SKM-1 treated with dmso at 0.1 percent for 144 hours (cell line): Measurements from ENCODE around the gene SPSB1.
A peak's percentile ranks its signal among the peaks of the same experiment; 100 is the strongest.
"Not testable (repeated sequence)": the region's sequence is repeated elsewhere in the genome, so short reads cannot be mapped to it uniquely, and the experiment has no call there.

Source experiments
- DNase-seq: peaks from one replicate; lab custom pipeline; 2025; ENCODE audit not compliant: unreplicated experiment; lab: John Stamatoyannopoulos, UW

Gene SPSB1

GRCh38 chr1:9362488-9362887 is 69.8 kb downstream of the SPSB1 start:
- DNase-seq = peak; percentile 45

GRCh38 chr1:9363061-9363471 is 70.4 kb downstream of the SPSB1 start:
- DNase-seq = no peak

DNA sequence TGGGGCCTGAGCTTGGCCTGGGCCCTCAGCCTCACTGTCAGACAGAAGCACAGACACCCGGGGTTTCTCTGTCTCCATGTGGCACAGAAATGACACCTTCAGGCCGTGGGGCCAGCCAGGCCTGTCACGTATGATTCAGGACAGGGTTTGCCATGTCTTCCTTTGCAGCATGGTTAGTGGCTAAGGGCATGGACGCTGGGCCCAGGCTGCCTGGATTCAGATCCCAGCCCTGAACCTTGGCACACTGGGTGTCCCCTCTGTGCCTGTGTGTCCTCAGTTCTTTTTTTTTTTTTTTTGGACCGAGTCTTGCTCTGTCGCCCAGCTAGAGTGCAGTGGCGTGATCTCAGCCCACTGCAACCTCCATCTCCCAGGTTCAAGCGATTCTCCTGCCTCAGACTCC is 73.6 kb downstream of the SPSB1 start:
- DNase-seq = no peak

DNA sequence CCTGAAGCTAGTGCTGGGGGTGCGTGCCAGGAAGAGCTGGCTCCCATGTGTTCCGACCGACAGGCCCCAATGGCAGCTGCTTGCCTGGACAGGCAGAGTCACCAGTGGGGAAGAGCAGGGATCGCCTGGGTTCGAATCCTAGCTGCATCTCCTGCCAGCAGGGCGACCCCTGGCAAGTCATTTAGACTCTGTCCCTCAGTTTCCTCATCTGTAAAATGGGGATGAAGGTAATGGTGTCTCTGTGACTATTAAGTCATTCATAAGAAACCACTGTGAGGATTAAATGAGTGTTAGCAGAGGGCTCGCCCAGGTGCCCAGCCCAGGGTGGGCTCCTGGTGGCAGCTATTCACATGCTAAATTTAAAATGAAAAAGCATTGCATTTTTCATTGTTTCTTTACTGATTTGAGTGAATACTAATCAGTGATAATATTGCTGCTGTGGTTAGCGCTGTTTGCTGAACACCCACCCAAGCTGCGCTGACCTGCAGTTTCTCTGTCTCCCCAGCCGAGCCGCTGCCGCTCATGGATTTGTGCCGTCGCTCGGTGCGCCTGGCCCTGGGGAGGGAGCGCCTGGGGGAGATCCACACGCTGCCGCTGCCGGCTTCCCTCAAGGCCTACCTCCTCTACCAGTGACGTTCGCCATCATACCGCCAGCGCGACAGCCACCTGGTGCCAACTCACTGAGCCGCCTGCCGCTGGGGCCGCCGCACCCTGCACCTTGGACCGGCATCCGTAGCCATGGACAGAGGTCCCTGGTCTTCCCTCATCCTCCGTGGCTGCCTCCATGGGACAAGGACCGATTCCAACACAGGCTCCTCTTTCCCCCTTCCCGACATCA is 74.5 kb downstream of the SPSB1 start:
- no peak for DNase-seq

DNA sequence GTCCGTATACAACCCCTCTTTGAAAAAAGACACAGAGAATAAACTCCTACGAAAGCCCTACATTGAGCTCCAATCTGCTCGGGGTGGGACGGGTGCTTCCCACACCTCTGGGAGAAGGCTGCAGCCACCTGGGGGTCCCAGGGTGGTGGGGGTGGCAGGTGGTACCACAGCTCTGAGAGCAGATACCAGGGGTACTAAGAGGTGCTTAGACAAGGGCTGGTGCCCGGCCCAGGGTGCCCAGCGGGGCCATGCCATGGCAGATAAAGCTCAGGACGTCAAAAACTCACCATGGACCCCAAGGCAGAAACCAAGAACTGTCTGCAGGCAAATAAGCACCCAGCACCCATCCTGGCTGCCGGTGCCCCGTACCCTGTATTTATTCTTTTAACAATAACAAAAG is 75.1 kb downstream of the SPSB1 start:
- DNase-seq = no peak

- DNase-seq = no peak
These were observed 75.7 kb downstream of the SPSB1 start for GRCh38 chr1:9368356-9368755.

- DNase-seq = no peak
These were observed 77.5 kb downstream of the SPSB1 start for GRCh38 chr1:9369964-9370788.

DNA sequence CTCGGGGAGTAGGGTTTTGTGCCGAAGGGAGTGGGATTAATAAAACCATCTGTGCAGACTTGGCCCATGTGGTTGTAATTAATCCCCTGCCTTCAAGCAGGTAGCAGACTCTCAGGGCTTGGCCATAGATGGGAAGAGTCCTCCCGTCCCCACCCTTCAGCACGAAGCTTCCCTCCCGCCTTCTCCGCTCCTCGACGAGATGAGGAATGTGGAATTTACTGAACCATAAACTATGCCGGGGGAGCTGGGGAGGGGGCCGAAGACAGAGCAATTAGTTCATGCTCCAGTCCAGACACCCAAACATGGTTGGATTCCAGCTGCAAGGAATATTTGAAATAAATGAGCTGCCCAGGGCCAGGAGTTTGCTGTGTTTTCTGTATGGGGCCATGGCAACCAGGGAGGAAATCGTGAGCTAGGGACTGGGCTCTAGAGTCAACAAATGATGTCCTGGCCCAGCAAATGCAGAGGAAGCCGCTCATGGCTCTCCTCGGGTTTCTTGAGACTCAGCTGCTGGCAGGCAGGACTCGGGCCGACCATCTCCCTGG is 78.8 kb downstream of the SPSB1 start:
- no peak for DNase-seq

GRCh38 chr1:9371951-9372350 is 79.3 kb downstream of the SPSB1 start:
- DNase-seq = no peak

DNA sequence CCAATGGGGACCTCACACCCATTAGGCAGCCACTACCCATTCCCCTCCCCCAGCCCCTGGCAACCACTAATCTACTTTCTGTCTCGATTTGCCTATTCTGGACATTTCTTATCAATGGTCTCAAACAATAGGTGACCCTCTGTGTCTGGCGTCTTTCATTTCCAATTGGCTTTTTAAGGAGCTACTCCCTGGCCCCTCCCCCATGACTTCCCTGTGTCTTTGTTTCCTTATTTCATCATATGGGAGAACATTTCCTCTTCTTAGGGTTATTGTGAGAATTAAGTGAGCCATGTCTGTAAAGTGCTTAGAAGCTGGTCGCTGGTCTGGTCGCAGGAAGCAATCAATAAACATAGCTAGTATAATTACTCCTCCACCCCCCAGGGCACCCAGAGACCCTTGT is 80.9 kb downstream of the SPSB1 start:
- peak; percentile 34 for DNase-seq

GRCh38 chr1:9374748-9375341 is 82.2 kb downstream of the SPSB1 start:
- DNase-seq = no peak

DNA sequence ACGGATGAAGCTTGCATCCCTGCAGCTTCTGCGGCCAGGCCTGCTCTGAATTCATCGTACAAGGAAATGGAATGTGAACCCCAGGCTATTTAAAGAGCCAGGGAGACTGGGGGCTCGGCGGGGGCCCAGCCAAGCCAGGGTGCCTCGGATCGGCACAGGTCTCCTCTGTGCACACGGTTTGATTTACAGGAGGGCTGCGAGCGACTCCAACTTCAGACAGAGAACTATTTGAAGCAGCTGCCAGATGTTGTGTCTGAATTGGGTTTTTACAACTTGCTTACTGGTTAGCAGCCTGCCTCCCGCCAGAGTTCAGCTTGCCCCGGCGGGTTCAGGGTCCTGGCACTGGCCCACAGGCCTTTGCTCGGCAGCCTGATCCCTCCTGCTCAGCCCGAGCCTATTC is 83.2 kb downstream of the SPSB1 start:
- no peak for DNase-seq

GRCh38 chr1:9376430-9376829 is 83.7 kb downstream of the SPSB1 start:
- no peak for DNase-seq

DNA sequence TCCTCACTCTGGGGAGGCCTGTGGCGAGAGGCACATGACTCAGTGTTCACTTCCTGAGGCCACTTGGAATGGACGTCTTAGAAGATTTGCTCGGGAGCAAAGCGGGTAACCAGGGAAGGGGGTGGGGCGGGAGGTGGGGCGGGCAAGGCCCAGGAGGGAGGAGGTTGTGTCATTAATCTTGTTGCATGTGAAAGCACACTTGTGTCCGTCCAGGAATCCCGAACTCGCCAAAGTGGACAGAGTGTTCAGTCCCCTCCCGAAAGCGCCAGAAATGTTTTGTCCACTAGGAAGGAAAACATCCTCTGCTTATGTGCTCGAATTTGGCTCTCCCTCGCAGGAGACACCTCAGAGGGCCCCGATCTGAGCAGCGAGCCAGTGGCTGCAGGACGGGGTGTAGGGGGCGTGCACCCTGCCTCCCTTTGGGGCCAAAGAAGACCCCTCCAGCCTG is 84.2 kb downstream of the SPSB1 start:
- no peak for DNase-seq

- no peak for DNase-seq
These were observed 86.1 kb downstream of the SPSB1 start for GRCh38 chr1:9378801-9379200.

DNA sequence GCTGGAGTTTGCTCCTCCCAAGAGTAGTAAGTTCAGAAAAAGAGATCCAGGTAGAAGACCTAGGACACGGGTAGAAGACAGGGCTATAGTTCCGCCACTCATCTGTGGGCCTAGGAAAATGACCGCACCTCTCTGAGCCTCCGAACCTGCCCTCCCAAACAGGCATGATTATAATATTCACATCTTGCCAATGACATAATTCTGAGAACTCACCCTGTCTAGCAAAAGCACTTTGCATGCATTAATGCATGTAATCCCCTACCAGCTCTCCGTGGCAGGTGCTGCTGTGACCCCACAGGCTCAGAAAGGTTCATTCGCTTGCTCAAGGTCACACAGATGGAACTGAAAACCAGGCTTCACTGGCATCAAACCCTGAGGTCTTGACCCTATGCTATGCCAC is 88.0 kb downstream of the SPSB1 start:
- no peak for DNase-seq

DNA sequence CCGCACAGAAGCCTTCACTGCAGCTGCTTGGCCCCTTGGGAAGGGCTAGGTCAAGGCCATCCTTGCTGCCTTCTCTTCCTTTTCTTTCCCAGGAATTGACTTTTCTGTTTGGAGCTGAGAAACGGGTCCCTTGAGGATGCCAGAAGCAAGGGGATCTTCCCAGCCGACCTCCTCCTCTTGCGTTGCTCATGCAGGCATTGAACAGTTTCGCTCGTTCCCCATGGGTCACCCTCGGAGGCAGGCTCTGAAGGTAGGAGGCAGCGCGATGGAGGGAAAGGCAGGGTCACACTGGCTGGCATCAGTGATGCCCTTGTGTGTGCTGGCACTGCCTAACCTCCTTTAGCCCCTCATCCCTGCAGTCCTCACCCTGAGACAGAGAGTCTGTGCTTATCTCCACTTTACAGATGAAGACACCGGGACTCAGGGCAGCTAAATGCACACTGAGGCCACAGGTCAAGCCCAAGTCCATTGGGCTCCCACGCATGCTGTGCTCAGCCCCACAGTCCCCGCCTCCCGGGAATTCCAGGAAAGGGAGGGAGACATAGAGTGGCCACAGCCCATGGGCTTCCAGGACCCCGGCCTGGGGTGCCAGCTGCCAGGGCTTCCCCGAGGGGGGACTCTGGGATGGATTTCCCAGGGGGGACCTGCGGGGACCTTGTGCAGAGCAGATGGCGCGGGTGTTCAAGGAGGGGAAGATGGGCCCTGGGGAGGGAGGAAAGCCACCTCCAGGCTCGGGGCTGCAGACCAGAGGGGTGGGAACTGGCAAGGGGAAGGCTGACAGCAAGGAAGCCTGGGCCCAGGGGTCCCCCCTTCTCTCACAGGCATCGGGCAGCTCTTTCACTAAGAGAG is 90.2 kb downstream of the SPSB1 start:
- no peak for DNase-seq

- no peak for DNase-seq
These were observed 91.4 kb downstream of the SPSB1 start for GRCh38 chr1:9384128-9384527.

- DNase-seq = no peak
These were observed 92.1 kb downstream of the SPSB1 start for GRCh38 chr1:9384751-9385245.

- not testable (repeated sequence) for DNase-seq
These were observed 92.7 kb downstream of the SPSB1 start for GRCh38 chr1:9385392-9385791.
